ENCODE results near the gene SPATA18. TPM values are rescaled to one million over a fixed set of nuclear protein-coding genes. Genes with fewer than 3 reads are reported as not detected.

Gene SPATA18
- total and polyA plus RNA-seq, 2 of the 8 experiments (the other 6 are each of a cell fraction or from before 2014, with no cell fraction given) = 1.4 to 2.4 TPM

- ChIA-PET POLR2A (ENCODE audit: partially characterized antibody) (no interaction called here), CTCF (ENCODE audit: partially characterized antibody) (interaction anchor here (0.6 kb wide), 1 partner anchor 192 kb away, joined by 3 read pairs; no protein-coding TSS in a partner anchor)
- no peak overlapping the region for H3K4me2 ChIP-seq (ENCODE audit: insufficient read depth in 1 of 2, low read depth in 2 of 2, low read length in 2 of 2)
- H3K4me3 ChIP-seq (ENCODE audit: extremely low read depth in 1 of 4, insufficient read depth in 2 of 4, low read depth in 3 of 4, low read length in 4 of 4) = no peak overlapping the region
- H3K9ac ChIP-seq (replicated peaks in 1 of 4; ENCODE audit: extremely low read depth in 1 of 4, low read depth in 3 of 4, low read length in 3 of 4) = no peak overlapping the region
- H3K23me2 ChIP-seq (ENCODE audit: low read depth, low read length) = no peaks in the 10 kb centered on the region
- no peak overlapping the region for H3K4ac ChIP-seq (replicated peaks; ENCODE audit: insufficient read length, low read depth, low read length)
- H3K4me1 ChIP-seq (replicated peaks in 1 of 4; ENCODE audit: control insufficient read depth in 3 of 4, insufficient read depth in 4 of 4, low read length in 3 of 4) = no peaks in the 10 kb centered on the region
- H3K14ac ChIP-seq (ENCODE audit: insufficient read length) = no peak overlapping the region
- H2BK12ac ChIP-seq (ENCODE audit: low read depth, low read length) = no peak overlapping the region
- no peaks in the 10 kb centered on the region for H3K27me3 ChIP-seq (replicated peaks in 1 of 4; ENCODE audit: control insufficient read depth in 3 of 4, extremely low read depth in 1 of 4, insufficient read depth in 3 of 4, low read length in 3 of 4)
- H3K79me1 ChIP-seq (ENCODE audit: low read depth, low read length) = no peaks in the 10 kb centered on the region
- H3K36me3 ChIP-seq (ENCODE audit: control insufficient read depth in 2 of 4, insufficient read depth in 4 of 4, low read length in 3 of 4) = no peaks in the 10 kb centered on the region
- TF ChIP-seq GABPA (IDR thresholded peaks at IDR 0.05; ENCODE audit: borderline replicate concordance, insufficient read depth, low read length) (no peak), SIX5 (IDR thresholded peaks at IDR 0.05; ENCODE audit: low read depth, low read length) (no peak), BRCA1 (IDR thresholded peaks at IDR 0.05; ENCODE audit: low read depth, low read length) (no peak), EZH2 (IDR thresholded peaks at IDR 0.05; ENCODE audit: low read depth, low read length, severe bottlenecking) (no peak), RNF2 (IDR thresholded peaks at IDR 0.05; ENCODE audit: borderline replicate concordance, low read depth, low read length, missing control alignments, poor library complexity, severe bottlenecking) (no peak), TAF7 (optimal IDR thresholded peaks at IDR 0.05; ENCODE audit: borderline replicate concordance, low read depth, low read length) (no peak)
- no peak overlapping the region for H4K8ac ChIP-seq (ENCODE audit: extremely low read depth, insufficient read depth, low read length)
- no peaks in the 10 kb centered on the region for H3K79me2 ChIP-seq (ENCODE audit: control insufficient read depth in 1 of 2, insufficient read depth in 2 of 2, low read length in 2 of 2)
- H2BK15ac ChIP-seq (ENCODE audit: low read length) = no peak overlapping the region
- no peak overlapping the region for H3K56ac ChIP-seq (replicated peaks; ENCODE audit: insufficient read length, low read depth, low read length)
- no peak overlapping the region for H2BK5ac ChIP-seq (ENCODE audit: low read depth, low read length)
- H2BK120ac ChIP-seq (replicated peaks; ENCODE audit: low read depth, low read length) = no peak overlapping the region
- FAIRE-seq (no peak), DNase-seq (ENCODE audit: low read depth in 1 of 2, low spot score in 2 of 2) (no peak)
- H3K9me3 ChIP-seq (ENCODE audit: insufficient read depth in 2 of 2, low read depth in 1 of 2, low read length in 1 of 2) = no peaks in the 10 kb centered on the region
- H4K91ac ChIP-seq (replicated peaks; ENCODE audit: insufficient read length, low read length) = no peak overlapping the region
- no peak overlapping the region for H4K5ac ChIP-seq (ENCODE audit: insufficient read length, low read depth, low read length)
- H2BK20ac ChIP-seq (ENCODE audit: low read length) = no peak overlapping the region
- no peak overlapping the region for H2AK5ac ChIP-seq (ENCODE audit: low read depth, low read length)
- no peak overlapping the region for H3K18ac ChIP-seq (ENCODE audit: extremely low read depth, low read length)
- WGBS, 2 experiments (ENCODE audit: extremely low coverage in 1 of 2, insufficient coverage in 1 of 2, insufficient read length in 1 of 2, insufficient replicate concordance in 2 of 2, low coverage in 1 of 2, low lambda C conversion rate in 2 of 2, missing lambda C conversion rate in 1 of 2) = 86% methylated on average over 1 of the region's 1 CpG; no CpG with 5 or more reads in 1 of the 2 experiments
- no peak overlapping the region for H3K23ac ChIP-seq (ENCODE audit: insufficient read length)
- no peaks in the 10 kb centered on the region for H4K20me1 ChIP-seq (replicated peaks in 1 of 2; ENCODE audit: control insufficient read depth in 1 of 2, insufficient read depth in 2 of 2, low read length in 2 of 2)
- H3K27ac ChIP-seq (ENCODE audit: low read depth, low read length) = no peak overlapping the region
- no peak overlapping the region for H2AFZ ChIP-seq (ENCODE audit: low read length)
Measured at GRCh38 chr4:52095374-52095773, 44.3 kb downstream of the SPATA18 start.

Measured in H1 (cell line).